ENCODE measurements around the gene ROBO4. TPM values are rescaled to one million over a fixed set of nuclear protein-coding genes. Genes with fewer than 3 reads are reported as not detected.
A peak's percentile ranks its signal among the peaks of the same experiment; 100 is the strongest.

ROBO4 gene
- total and polyA plus RNA-seq, 3 experiments from 2014 or later = not detected

GRCh38 chr11:124917115-124917637 is 19.5 kb upstream of the ROBO4 start:
- Histone ChIP-seq H3K4me1 (ENCODE audit: insufficient read depth, low read length) (peaks cover 12% of the 10 kb centered on the region), H3K27me3 (ENCODE audit: insufficient read depth, low read length, poor library complexity, severe bottlenecking) (no peaks in the 10 kb centered on the region), H3K9me3 (ENCODE audit: low read length) (no peaks in the 10 kb centered on the region), H3K27ac (ENCODE audit: low read depth, low read length) (no peak overlapping the region), H3K36me3 (ENCODE audit: insufficient read depth, low read length) (no peaks in the 10 kb centered on the region), H3K4me3 (ENCODE audit: low read length) (no peak overlapping the region)
- Mint-ChIP-seq H3K27ac (no peak overlapping the region), H3K36me3 (peaks cover 0 to 6% (median 0%) of the 10 kb centered on the region in 3 donors), H3K27me3 (peaks cover 4 to 8% of the 10 kb centered on the region in 2 donors), H3K9me3 (peaks cover 0 to 5% (median 4%) of the 10 kb centered on the region in 5 donors), H3K4me3 (no peak overlapping the region), H3K4me1 (peaks cover 4 to 9% (median 6%) of the 10 kb centered on the region in 3 donors)
- no peak for DNase-seq
- ChIA-PET POLR2A (no interaction called here), CTCF (interaction anchor here (1.0 to 1.1 kb wide), 2 partner anchors 9 to 223 kb away, joined by 3 read pairs; no protein-coding TSS in a partner anchor)

- H3K9me3 ChIP-seq (ENCODE audit: low read length) = no peaks in the 10 kb centered on the region
- H3K27ac ChIP-seq (ENCODE audit: low read depth, low read length) = no peak overlapping the region
- POLR2A ChIA-PET = no interaction called here
- H3K9me3 Mint-ChIP-seq = peaks cover 0 to 12% (median 10%) of the 10 kb centered on the region in 5 donors
- no peak for DNase-seq
- H3K36me3 Mint-ChIP-seq = peaks cover 0 to 14% (median 3%) of the 10 kb centered on the region in 3 donors
- H3K4me1 ChIP-seq (ENCODE audit: insufficient read depth, low read length) = peaks cover 9% of the 10 kb centered on the region
- CTCF ChIA-PET = interaction anchor here (1.0 to 1.1 kb wide), 2 partner anchors 8 to 224 kb away, joined by 3 read pairs; no protein-coding TSS in a partner anchor
- H3K4me1 Mint-ChIP-seq = peaks cover 4 to 5% (median 4%) of the 10 kb centered on the region in 3 donors
- no peak overlapping the region for H3K4me3 ChIP-seq (ENCODE audit: low read length)
- no peak overlapping the region for H3K4me3 Mint-ChIP-seq
- peak overlapping the region in 1 of 8 donors; percentile 24 for H3K27ac Mint-ChIP-seq
- peaks cover 8 to 12% of the 10 kb centered on the region in 2 donors for H3K27me3 Mint-ChIP-seq
- no peaks in the 10 kb centered on the region for H3K27me3 ChIP-seq (ENCODE audit: insufficient read depth, low read length, poor library complexity, severe bottlenecking)
- no peaks in the 10 kb centered on the region for H3K36me3 ChIP-seq (ENCODE audit: insufficient read depth, low read length)
Observed at GRCh38 chr11:124916370-124916710, 18.7 kb upstream of the ROBO4 start.

GRCh38 chr11:124915541-124916369 is 18.1 kb upstream of the ROBO4 start:
- H3K4me3 Mint-ChIP-seq = no peak overlapping the region
- peaks cover 2 to 4% (median 3%) of the 10 kb centered on the region in 3 donors for H3K4me1 Mint-ChIP-seq
- peaks cover 10 to 12% of the 10 kb centered on the region in 2 donors for H3K27me3 Mint-ChIP-seq
- no peaks in the 10 kb centered on the region for H3K9me3 ChIP-seq (ENCODE audit: low read length)
- H3K27me3 ChIP-seq (ENCODE audit: insufficient read depth, low read length, poor library complexity, severe bottlenecking) = no peaks in the 10 kb centered on the region
- H3K4me3 ChIP-seq (ENCODE audit: low read length) = no peak overlapping the region
- H3K4me1 ChIP-seq (ENCODE audit: insufficient read depth, low read length) = peaks cover 6% of the 10 kb centered on the region
- H3K27ac ChIP-seq (ENCODE audit: low read depth, low read length) = no peak overlapping the region
- no peak for DNase-seq
- H3K36me3 Mint-ChIP-seq = peaks cover 0 to 14% (median 3%) of the 10 kb centered on the region in 3 donors
- CTCF ChIA-PET = interaction anchor here (1.1 kb wide), 1 partner anchor 225 kb away, joined by 3 read pairs; no protein-coding TSS in a partner anchor
- H3K27ac Mint-ChIP-seq = no peak overlapping the region
- H3K9me3 Mint-ChIP-seq = peaks cover 0 to 16% (median 10%) of the 10 kb centered on the region in 5 donors
- no peaks in the 10 kb centered on the region for H3K36me3 ChIP-seq (ENCODE audit: insufficient read depth, low read length)
- POLR2A ChIA-PET = no interaction called here

- H3K9me3 Mint-ChIP-seq = no peaks in the 10 kb centered on the region
- no peaks in the 10 kb centered on the region for H3K4me1 Mint-ChIP-seq
- no peaks in the 10 kb centered on the region for H3K4me1 ChIP-seq (ENCODE audit: insufficient read depth, low read length)
- H3K4me3 Mint-ChIP-seq = no peak overlapping the region
- no peak overlapping the region for H3K4me3 ChIP-seq (ENCODE audit: low read length)
- no peak overlapping the region for H3K27ac ChIP-seq (ENCODE audit: low read depth, low read length)
- no peaks in the 10 kb centered on the region for H3K9me3 ChIP-seq (ENCODE audit: low read length)
- no peaks in the 10 kb centered on the region for H3K36me3 ChIP-seq (ENCODE audit: insufficient read depth, low read length)
- no peak for DNase-seq
- no peaks in the 10 kb centered on the region for H3K27me3 ChIP-seq (ENCODE audit: insufficient read depth, low read length, poor library complexity, severe bottlenecking)
- H3K36me3 Mint-ChIP-seq = no peaks in the 10 kb centered on the region
- ChIA-PET CTCF (no interaction called here), POLR2A (no interaction called here)
- H3K27ac Mint-ChIP-seq = no peak overlapping the region
- peaks cover 12 to 58% of the 10 kb centered on the region in 2 donors for H3K27me3 Mint-ChIP-seq
Observed at GRCh38 chr11:124902616-124903015, 5.0 kb upstream of the ROBO4 start.

- Histone ChIP-seq H3K4me1 (ENCODE audit: insufficient read depth, low read length) (no peaks in the 10 kb centered on the region), H3K4me3 (ENCODE audit: low read length) (no peak overlapping the region), H3K9me3 (ENCODE audit: low read length) (no peaks in the 10 kb centered on the region), H3K27me3 (ENCODE audit: insufficient read depth, low read length, poor library complexity, severe bottlenecking) (no peaks in the 10 kb centered on the region), H3K36me3 (ENCODE audit: insufficient read depth, low read length) (no peaks in the 10 kb centered on the region), H3K27ac (ENCODE audit: low read depth, low read length) (no peak overlapping the region)
- Mint-ChIP-seq H3K9me3 (no peaks in the 10 kb centered on the region), H3K27ac (no peak overlapping the region), H3K36me3 (no peaks in the 10 kb centered on the region), H3K4me3 (no peak overlapping the region), H3K4me1 (peaks cover 0 to 4% (median 0%) of the 10 kb centered on the region in 3 donors), H3K27me3 (peaks cover 16 to 43% of the 10 kb centered on the region in 2 donors)
- ChIA-PET CTCF (no interaction called here), POLR2A (no interaction called here)
- DNase-seq = no peak
Observed at GRCh38 chr11:124900464-124900863, 2.8 kb upstream of the ROBO4 start.

GRCh38 chr11:124899383-124900145 is 1.9 kb upstream of the ROBO4 start:
- CTCF ChIA-PET = interaction anchor here (0.9 kb wide), 1 partner anchor 23 kb away, joined by 3 read pairs; no protein-coding TSS in a partner anchor
- peaks cover 15 to 41% of the 10 kb centered on the region in 2 donors for H3K27me3 Mint-ChIP-seq

GRCh38 chr11:124898711-124899110 is 1.0 kb upstream of the ROBO4 start:
- Histone ChIP-seq H3K4me3 (ENCODE audit: low read length) (no peak overlapping the region), H3K27ac (ENCODE audit: low read depth, low read length) (no peak overlapping the region), H3K36me3 (ENCODE audit: insufficient read depth, low read length) (no peaks in the 10 kb centered on the region), H3K4me1 (ENCODE audit: insufficient read depth, low read length) (no peaks in the 10 kb centered on the region), H3K9me3 (ENCODE audit: low read length) (no peaks in the 10 kb centered on the region), H3K27me3 (ENCODE audit: insufficient read depth, low read length, poor library complexity, severe bottlenecking) (no peaks in the 10 kb centered on the region)
- Mint-ChIP-seq H3K4me1 (peaks cover 0 to 4% (median 0%) of the 10 kb centered on the region in 3 donors), H3K27ac (no peak overlapping the region), H3K4me3 (no peak overlapping the region), H3K27me3 (peaks cover 15 to 40% of the 10 kb centered on the region in 2 donors), H3K9me3 (no peaks in the 10 kb centered on the region), H3K36me3 (no peaks in the 10 kb centered on the region)
- no peak for DNase-seq
- ChIA-PET POLR2A (no interaction called here), CTCF (interaction anchor here (0.9 to 1.2 kb wide), 2 partner anchors 11 to 22 kb away, joined by 3 read pairs; no protein-coding TSS in a partner anchor)

More at GRCh38 chr11:124899383-124900145, 1.9 kb upstream of the ROBO4 start:
- peaks cover 0 to 4% (median 0%) of the 10 kb centered on the region in 3 donors for H3K4me1 Mint-ChIP-seq
- no peaks in the 10 kb centered on the region for H3K9me3 ChIP-seq (ENCODE audit: low read length)
- no peak overlapping the region for H3K27ac Mint-ChIP-seq
- H3K9me3 Mint-ChIP-seq = no peaks in the 10 kb centered on the region
- no peaks in the 10 kb centered on the region for H3K36me3 ChIP-seq (ENCODE audit: insufficient read depth, low read length)
- H3K27ac ChIP-seq (ENCODE audit: low read depth, low read length) = no peak overlapping the region
- H3K36me3 Mint-ChIP-seq = no peaks in the 10 kb centered on the region
- H3K27me3 ChIP-seq (ENCODE audit: insufficient read depth, low read length, poor library complexity, severe bottlenecking) = no peaks in the 10 kb centered on the region
- H3K4me3 Mint-ChIP-seq = no peak overlapping the region
- no peak for DNase-seq
- H3K4me3 ChIP-seq (ENCODE audit: low read length) = no peak overlapping the region
- H3K4me1 ChIP-seq (ENCODE audit: insufficient read depth, low read length) = no peaks in the 10 kb centered on the region
- POLR2A ChIA-PET = no interaction called here
